IPS-NIHi7 (cell line): Measurements from ENCODE around the gene KLHL24.
"Not testable (repeated sequence)": the region's sequence is repeated elsewhere in the genome, so short reads cannot be mapped to it uniquely, and the experiment has no call there.

Experiments
- DNase-seq: peaks from one replicate; pipeline ENCODE4 v3.0.0; 2012; ENCODE audit warnings: mixed read lengths; ENCODE audit errors: extremely low spot score

KLHL24 gene

GRCh38 chr3:183697123-183697609 lies 61.7 kb downstream of the KLHL24 start:
- DNase-seq = no peak

GRCh38 chr3:183697610-183698317 lies 62.3 kb downstream of the KLHL24 start, which contains the start of gene YEATS2:
YEATS2 (plus strand) TSS chr3:183697797; CDS start chr3:183715163, 17,366 bp downstream.
- peak; percentile 99 for DNase-seq

- DNase-seq = peak; percentile 52
Observed at GRCh38 chr3:183698318-183698751, 62.9 kb downstream of the KLHL24 start.

GRCh38 chr3:183698756-183699155 lies 63.3 kb downstream of the KLHL24 start:
- DNase-seq = no peak

- DNase-seq = no peak
Observed at GRCh38 chr3:183699238-183699947, 64.0 kb downstream of the KLHL24 start.

GRCh38 chr3:183701744-183702143 lies 66.3 kb downstream of the KLHL24 start:
- DNase-seq = peak; percentile 27

GRCh38 chr3:183703892-183704291 lies 68.5 kb downstream of the KLHL24 start:
- DNase-seq = not testable (repeated sequence)

GRCh38 chr3:183710231-183710630 lies 74.8 kb downstream of the KLHL24 start:
- DNase-seq = no peak

- no peak for DNase-seq
Observed at GRCh38 chr3:183711516-183711915, 76.1 kb downstream of the KLHL24 start.

GRCh38 chr3:183714622-183715021 lies 79.2 kb downstream of the KLHL24 start:
- no peak for DNase-seq

- DNase-seq = no peak
Observed at GRCh38 chr3:183718012-183718411, 82.6 kb downstream of the KLHL24 start.

GRCh38 chr3:183725387-183725786 lies 90.0 kb downstream of the KLHL24 start:
- no peak for DNase-seq

- DNase-seq = no peak
Observed at GRCh38 chr3:183728204-183728603, 92.8 kb downstream of the KLHL24 start.

GRCh38 chr3:183730361-183730760 lies 94.9 kb downstream of the KLHL24 start:
- DNase-seq = no peak

- DNase-seq = no peak
Observed at GRCh38 chr3:183731611-183732010, 96.2 kb downstream of the KLHL24 start.

GRCh38 chr3:183733553-183733952 lies 98.1 kb downstream of the KLHL24 start:
- no peak for DNase-seq
